Measurements from ENCODE around the gene ROPN1B.
"Not testable (repeated sequence)": the region's sequence is repeated elsewhere in the genome, so short reads cannot be mapped to it uniquely, and the experiment has no call there.

The ROPN1B gene

GRCh38 chr3:125968701-125969592 lies at the start of gene ROPN1B:
TSS of gene ROPN1B (plus strand) at chr3:125969178. CDS start at chr3:125972055, 2,877 bp downstream.
- not testable (repeated sequence) for DNase-seq

- DNase-seq = not testable (repeated sequence)
Observed at GRCh38 chr3:125920191-125920590, 48.8 kb upstream of the ROPN1B start.

- not testable (repeated sequence) for DNase-seq
Observed at GRCh38 chr3:125920751-125921279, 48.2 kb upstream of the ROPN1B start.

- DNase-seq = peak; percentile 60 to 65
Observed at GRCh38 chr3:125921712-125922111, 47.3 kb upstream of the ROPN1B start.

- DNase-seq = not testable (repeated sequence)
Observed at GRCh38 chr3:125923324-125924115, 45.5 kb upstream of the ROPN1B start.

GRCh38 chr3:125924276-125924675 lies 44.7 kb upstream of the ROPN1B start:
- DNase-seq = not testable (repeated sequence)

- not testable (repeated sequence) for DNase-seq
Observed at GRCh38 chr3:125925727-125926126, 43.3 kb upstream of the ROPN1B start.

GRCh38 chr3:125928771-125929545 lies 40.0 kb upstream of the ROPN1B start:
- DNase-seq = peak; percentile 67 to 80

- DNase-seq = not testable (repeated sequence)
Observed at GRCh38 chr3:125929765-125930164, 39.2 kb upstream of the ROPN1B start.

GRCh38 chr3:125931355-125931880 lies 37.6 kb upstream of the ROPN1B start:
- DNase-seq = not testable (repeated sequence)

GRCh38 chr3:125933397-125934173 lies 35.4 kb upstream of the ROPN1B start:
- DNase-seq = not testable (repeated sequence)

GRCh38 chr3:125935252-125935874 lies 33.6 kb upstream of the ROPN1B start:
- not testable (repeated sequence) for DNase-seq

- DNase-seq = not testable (repeated sequence)
Observed at GRCh38 chr3:125936210-125936815, 32.7 kb upstream of the ROPN1B start.

GRCh38 chr3:125936891-125937290 lies 32.1 kb upstream of the ROPN1B start:
- DNase-seq = not testable (repeated sequence)

GRCh38 chr3:125947806-125948205 lies 21.2 kb upstream of the ROPN1B start:
- DNase-seq = not testable (repeated sequence)

GRCh38 chr3:125948901-125949300 lies 20.1 kb upstream of the ROPN1B start:
- not testable (repeated sequence) for DNase-seq

GRCh38 chr3:125951176-125951575 lies 17.8 kb upstream of the ROPN1B start:
- DNase-seq = not testable (repeated sequence)

GRCh38 chr3:125957020-125957419 lies 12.0 kb upstream of the ROPN1B start:
- DNase-seq = not testable (repeated sequence)

- DNase-seq = no peak
Observed at GRCh38 chr3:125957674-125958510, 11.1 kb upstream of the ROPN1B start.

All from NCI-H2081 (cell line).